DMS114 treated with DMSO at 0.1 percent for 48 hours (cell line): ENCODE data around the gene RPL31.
"Not testable (repeated sequence)": the region's sequence is repeated elsewhere in the genome, so short reads cannot be mapped to it uniquely, and the experiment has no call there.

Experiments used
- DNase-seq: peaks from one replicate; lab custom pipeline; 2025; ENCODE audit not compliant: unreplicated experiment; lab: John Stamatoyannopoulos, UW

RPL31 gene

DNA sequence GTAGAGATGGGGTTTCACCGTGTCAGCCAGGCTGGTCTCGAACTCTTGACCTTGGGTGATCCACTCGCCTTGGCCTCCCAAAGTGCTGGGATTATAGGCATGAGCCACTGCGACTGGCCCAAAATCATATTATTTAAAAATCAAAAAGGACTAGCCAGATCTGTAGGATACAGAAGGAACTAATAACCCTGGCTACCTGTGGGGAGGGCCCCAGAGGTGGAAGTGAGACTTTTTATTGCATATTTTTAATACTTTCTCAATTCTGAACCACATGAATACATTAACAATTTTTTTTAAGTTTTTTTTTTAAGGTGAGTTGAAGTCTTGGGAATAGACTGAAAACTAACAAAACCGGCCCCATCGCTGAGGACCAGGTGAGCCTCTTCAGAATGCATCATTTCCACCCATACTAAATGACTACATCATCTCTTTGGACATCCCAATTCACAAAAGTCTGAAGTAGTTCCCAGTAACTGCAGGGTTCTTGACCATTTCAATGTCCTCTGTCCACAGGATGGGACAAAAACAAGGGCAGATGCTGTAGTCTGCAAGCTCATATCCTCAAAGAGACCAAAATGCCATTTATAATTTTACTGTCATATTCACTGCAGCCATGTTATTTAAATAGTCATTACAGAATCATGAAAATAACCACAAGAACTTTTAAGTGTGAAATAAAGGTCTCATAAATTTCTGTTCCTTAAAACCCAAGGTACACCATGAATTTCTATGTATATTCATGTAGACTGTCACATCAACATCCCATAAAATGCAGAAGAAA lies 21.4 kb downstream of the RPL31 start:
- DNase-seq = no peak

DNA sequence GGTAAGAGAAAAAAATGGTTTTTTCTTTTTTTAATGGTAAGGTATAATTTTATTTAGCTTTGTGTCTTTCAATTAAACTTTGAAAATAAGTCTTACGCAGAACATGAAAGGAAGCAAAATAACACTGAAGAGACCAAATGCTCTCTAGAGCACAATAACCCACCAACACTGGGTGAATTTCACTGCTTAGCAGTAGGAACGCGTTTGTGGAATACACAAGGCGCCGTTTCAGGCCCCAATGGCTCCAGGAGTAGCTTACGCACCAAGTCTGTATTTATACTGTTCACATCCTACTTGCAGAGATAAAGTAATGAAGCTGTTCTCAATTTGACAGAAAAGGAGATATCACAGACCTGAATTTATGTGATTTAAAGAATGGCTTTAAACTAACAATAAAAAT lies 23.5 kb downstream of the RPL31 start:
- no peak for DNase-seq

DNA sequence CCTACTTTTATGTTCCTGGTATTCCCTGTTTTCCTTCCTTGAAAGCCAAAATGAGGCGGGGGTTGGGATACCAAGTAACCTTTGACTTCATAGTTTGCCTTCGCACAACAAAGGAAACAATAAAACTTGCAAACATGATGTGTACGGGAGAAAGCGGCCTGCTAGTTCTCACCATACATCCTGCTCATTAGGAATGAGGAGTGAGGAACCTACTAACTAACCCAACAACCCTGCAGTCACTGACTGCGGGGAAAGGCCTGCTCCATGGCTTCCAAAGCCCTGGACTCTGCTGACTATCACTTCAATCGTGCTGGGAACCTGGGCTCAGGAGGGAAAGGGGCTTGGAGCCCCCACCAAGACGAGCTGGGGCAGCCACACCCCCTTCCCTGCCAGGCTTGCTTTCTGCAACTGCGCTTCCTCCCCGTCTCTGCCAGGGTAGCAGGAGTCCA lies 24.2 kb downstream of the RPL31 start:
- no peak for DNase-seq

DNA sequence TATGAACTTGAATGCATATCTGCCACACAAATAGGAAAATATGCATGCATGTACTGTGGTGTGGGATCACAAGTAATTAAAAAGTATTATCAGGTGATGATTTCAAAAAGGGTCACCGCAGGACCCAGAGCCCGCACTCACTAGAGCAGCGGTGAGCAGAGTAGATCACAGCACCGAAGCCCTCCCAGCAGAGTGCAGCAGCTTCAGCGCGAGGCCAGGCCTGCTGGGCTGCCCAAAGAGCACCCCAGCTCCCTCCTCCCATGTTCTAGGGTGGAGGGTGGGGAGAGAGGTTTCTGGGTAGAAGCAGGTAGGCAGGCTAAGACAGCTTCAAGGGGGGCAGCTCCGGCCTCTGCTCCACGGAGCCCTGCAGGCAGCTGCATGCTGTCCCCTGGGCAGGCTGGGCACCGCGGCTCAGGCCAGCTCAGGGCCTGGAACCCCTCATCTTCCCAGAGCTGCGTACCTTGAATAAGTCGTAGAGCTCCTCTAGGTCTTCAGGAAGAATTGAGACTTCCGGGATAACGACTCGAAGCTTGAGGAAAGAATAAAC lies 24.9 kb downstream of the RPL31 start:
- no peak for DNase-seq

DNA sequence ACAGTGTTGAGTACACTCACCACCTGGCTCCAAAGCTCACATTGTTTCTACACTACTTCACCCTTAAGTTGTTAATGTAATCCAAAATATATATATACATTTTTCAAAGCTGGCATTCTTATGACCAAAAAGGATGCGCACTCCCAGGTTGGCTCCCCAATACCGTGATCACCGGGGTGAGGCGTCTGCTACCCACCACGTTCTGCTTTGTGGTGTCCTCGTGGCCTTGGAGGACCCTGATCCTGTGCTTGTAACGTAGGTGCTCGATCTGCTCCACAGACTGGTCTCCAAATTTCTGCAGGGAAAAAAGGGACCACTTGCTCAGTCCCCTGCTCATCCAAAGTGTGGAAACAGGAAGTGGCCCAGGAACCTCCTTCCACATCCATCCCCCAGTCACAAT lies 25.8 kb downstream of the RPL31 start:
- DNase-seq = no peak

DNA sequence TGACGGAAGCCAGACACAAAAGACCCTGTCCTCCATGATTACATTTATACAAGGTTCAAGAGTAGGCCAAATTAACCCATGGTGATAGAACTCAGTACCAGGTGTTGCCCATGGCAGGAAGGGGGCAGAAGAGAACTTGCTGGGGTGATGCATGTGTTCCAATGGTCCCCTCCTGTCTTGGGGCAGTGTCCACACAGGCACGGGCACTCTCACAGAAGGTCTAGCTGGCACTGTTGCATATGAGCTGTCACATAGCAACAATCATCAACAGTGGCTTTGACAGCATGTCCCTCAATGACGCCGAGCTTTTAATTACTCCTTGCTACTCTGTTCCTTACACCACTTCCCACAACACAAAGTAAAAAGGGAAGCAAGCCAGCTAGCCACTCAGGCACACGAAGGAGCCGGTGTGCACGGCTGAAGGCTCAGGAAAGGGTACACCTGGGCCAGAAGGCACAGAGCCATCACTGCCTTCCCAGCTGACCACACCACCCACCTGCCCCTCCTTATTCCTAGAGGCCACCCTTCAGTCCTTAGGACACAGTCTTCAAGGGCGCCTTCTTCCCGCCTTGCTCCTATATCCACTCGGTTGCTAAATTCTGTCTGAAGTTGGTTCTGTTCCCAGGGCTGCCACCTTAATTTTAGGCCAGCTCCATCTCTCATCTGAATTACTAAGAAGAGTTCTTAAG lies 28.9 kb downstream of the RPL31 start:
- DNase-seq = no peak

DNA sequence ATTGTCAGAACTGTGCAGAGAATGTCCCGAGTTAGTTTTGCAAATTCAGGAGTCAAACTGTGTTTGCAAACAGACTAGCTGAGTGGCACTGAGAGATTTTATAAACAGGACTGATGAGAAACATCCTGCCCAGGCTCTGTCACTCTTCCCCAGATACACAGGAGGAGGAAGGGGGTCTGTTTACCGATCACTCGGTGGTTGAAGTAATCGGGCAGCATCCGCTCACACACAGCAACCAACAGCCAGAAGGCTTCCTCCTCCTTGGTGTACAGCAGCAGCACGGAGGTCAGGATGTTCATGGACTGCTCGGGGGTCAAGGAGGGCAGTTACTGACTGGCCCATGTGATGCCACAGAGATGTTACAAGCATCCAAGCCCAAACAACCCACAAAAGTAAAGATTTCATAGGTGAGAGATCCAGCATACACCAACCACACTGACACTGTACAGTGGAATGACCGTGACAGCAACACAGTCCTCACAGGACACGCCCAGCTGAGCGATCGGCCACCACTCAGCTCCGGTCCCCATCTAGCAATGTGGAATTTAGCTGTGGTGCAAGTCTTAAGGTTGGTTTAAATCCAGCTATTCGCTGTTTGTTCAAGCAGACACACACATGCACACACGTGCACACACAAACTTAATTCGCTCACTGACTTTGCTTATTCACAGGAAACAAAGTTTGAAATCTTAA lies 30.1 kb downstream of the RPL31 start:
- no peak for DNase-seq

DNA sequence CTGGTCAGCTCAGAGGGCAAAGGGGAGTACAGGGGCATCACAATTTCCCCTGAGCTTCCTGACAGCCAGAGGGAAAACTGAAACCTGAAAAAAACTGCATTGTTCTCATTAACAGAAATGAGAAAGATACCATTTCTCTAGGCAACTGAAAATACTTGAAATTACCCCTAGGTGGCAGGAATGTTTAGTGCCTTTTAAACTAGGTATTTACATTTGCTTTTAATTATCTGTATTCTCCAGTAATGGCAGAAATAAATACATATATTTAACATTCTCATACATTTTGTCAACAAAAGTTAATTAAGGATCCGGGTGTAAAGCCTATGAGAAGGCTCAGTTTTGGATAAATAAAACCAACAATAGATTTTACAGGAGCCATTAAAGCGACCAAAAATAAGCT lies 34.5 kb downstream of the RPL31 start:
- DNase-seq = peak; percentile 16

DNA sequence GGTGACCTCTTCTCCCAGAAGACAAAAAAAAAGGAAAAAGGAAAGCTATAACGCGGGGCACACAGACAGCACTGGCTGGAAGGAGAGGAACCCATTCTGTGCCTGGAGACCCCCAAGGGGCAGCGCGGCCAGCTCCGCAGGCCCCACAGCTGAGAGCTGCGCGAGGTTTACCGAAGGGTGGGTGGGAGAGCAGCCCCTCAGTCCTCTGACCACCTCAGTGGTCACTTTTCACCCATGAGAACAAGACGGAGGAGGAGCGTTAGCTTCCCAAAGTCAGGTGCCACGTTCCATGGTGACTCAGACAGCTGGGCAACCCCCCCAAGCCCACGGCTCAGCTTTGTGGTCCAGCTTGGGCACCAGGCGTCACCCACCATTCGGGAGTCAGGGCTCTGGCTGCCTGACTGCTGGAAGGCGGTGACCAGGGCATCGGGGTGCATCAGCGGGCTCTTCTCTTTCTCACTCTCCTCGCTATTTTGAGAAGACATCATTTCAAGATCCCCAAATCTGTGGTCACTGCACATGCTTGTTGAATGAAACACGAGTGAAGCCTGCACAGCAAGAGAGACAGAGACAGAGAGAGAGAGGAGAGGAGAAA lies 35.2 kb downstream of the RPL31 start:
- DNase-seq = no peak

DNA sequence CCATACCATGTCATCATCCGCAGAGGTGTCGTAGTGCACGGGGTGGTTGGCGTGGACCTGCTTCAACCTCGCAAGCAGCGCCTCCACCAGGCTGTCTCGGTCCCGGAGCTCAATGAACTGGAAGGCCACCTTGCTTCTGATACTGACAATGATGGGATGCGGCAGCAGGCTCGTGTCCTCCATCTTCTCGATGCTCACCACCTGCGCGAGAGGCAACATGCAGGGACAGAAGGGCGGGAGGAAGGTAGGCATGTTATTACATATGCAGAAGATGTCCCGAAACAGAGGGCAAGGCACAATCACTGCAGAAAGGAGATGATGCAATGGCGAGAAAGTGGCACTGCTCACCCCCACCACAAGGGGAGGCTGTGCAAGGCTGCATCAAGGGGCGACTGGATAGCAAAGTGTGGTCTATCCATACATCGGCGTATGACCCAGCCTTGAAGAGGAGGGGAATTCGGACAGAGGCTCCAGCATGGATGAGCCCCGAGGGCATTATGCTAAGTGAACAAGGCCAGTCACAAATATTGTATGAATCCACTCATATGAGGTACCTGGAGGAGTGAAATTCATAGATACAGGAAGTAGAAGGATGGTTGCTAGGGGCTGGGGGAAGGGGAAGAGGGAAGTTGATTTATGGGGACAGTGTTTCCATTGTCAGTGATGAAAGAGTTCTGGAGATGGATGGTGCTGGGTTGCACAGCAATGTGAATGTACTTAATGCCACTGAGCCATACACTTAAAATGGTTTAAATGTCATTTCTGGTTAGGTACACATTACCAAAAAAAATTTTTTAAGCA lies 36.6 kb downstream of the RPL31 start:
- no peak for DNase-seq

DNA sequence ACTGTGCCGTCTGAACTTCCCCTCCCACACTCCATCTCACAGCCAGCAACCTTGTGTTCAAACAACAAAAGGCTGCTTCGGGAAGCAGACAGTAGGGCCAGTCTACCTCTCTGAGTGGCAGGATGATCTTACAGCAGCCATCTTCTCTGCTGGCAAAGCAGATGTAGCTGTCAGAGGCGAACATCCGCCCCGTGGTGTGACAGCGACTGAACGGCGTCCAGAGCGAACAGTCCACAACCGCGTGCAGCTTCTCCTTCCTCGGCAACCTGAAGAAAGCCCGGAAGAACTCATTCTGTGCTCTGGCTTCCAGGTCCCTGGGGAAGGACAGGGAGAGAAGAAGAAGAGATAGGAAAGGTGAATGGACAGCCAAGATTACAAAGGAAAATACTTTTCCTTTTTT lies 38.0 kb downstream of the RPL31 start:
- DNase-seq = no peak

DNA sequence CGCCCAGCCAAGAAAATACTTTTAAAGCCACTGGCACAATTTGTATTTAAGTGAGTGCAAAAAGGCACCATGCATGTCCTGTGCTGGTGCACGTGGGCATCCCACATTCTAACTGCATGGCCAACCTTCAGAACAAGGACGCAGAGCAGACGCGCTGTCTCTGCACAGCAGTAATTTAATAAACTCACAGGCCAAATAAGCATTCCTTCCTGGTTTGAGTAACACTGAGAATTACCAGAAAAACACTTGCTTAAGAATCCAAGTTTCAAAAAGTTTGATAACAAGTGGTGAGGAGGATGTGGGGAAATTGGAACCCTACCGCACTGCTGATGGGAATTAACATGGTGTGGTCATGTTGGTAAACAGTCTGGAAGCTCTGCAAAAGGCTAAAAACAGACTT lies 38.7 kb downstream of the RPL31 start:
- no peak for DNase-seq

DNA sequence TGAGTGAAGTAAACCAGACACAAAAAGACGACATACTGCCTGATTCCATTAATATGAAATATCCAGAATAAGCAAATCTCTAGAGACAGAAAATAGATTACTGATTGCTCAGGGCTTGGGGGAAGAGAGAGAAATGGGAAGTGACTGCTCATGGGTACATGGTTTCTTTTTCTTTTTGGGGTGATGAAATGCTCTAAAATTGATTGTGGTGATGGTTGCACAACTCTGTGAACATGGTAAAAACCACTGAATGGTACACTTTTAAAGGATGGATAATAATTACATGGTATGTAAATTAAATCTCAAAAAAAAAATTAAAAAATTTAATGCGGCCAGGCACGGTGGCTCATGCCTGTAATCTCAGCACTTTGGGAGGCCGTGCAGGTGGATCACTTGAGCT lies 39.3 kb downstream of the RPL31 start:
- no peak for DNase-seq

DNA sequence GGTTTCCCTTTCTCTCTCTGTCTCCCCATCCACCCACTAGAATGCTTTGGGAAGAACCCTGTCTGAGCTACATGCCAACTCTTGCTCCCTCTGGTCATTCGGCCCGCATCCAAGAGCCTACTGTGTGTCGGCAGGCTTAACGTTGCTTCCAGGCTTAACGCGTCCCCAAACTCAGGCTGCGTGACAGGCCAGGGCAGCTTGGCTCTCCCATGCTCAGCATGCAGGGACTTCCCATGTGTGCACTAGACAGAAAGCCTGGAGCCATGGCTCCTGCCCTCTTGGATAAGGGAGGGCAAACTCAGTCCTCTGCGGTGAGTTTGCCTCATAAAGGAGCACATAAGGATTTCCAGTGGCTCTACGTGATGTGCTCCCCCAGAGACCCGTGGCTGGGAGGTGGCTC lies 43.2 kb downstream of the RPL31 start:
- no peak for DNase-seq

DNA sequence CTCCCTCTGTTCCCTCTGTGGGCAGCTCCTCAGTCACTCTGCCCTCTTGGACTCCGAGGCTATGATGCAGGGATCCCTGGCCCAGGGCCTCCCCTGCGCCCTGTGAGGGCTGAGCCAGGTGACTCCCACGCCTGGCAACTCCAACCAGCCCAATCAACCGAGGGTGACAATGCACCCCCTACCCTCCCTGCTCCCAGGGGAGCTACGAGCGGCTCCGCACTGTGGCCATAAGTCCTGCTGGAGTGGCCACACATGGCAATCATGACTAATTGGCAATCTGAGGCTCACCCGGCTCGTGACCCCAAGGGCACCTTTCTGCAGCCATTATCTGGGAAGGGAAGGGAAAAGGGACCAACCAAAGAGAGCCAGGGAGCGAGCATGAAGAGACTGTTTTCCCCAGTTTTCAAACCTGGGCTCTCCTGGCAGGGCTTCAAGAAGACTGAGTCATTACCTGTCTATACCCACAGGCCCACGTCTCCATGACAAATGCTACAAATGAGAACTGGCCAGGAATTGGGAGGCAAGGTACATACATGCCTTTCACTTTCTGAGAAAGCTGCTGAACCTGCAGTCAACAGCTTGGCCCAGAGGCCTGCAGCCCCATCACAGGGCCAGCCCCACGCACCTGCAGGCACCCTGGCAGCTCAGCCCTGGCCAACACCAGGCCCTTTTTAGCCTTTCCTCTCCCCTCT lies 45.1 kb downstream of the RPL31 start:
- DNase-seq = no peak

DNA sequence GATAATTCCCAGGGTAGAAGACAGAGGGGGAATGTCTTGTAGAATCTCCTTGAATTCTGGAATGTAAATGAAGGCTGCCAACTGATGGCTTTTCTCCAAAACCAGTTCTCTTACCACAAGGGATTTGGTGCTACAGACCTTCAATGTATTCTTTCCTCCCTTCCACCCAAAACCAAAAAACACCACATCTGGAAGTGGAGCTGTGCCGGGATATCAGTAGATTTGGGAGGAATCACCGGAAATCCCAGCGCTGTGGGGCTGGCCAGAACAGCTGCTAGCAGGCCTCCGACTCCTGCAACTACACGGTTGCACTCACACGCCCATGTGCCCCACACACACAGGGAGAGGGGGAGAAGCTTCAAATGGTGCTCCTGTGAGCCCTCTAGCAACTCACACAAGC lies 45.7 kb downstream of the RPL31 start:
- DNase-seq = no peak

DNA sequence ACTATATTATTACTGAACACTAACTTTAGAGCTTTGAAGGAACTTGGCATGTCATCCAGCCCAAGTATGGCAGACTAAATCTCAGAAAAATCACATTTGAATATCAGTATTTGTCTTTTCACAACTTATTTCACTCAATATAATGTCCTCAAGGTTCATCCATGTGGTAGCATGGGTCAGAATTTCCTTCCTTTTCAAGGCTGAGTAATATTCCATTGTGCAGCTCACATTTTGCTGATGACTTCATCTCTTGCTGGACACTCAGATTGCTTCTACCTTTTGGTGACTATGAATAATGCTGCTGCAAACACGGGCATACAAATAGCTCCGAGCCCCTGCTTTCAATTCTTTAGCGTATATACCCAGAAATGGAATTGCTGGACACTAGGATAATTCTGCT lies 46.7 kb downstream of the RPL31 start:
- no peak for DNase-seq

DNA sequence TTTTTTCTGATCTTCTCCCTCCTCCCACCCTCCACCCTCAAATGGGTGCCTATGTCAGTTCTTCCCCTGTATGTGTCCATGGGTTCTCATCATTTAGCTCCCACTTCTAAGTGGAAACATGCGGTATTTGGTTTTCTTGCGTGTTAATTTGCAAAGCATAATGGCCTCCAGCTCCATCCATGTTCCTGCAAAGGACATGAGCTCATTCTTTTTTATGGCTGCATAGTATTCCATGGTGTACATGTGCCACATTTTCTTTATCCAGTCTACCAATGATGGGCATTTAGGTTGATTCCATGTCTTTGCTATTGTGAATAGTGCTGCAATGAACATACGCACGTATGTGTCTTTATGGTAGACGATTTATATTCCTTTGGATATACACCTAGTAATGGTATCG lies 48.8 kb downstream of the RPL31 start:
- DNase-seq = not testable (repeated sequence)

DNA sequence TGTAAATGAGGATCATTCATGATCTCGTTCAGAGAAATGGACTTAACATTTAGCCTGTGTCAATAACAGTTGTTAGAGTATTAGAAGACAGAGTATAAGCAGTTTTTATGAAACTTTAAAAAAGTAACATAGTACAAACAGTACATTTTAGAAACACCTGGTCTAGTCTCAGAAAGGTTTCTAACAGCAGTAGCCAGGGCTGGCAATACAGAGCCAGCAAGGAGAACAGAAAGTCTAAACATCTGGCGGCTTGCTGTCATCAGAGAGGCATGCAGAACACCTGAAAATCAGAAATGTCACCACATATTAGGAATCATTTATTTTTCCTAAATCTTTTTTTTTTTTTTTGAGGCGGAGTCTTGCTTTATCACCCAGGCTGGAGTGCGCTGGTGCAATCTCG lies 50.1 kb downstream of the RPL31 start:
- no peak for DNase-seq

DNA sequence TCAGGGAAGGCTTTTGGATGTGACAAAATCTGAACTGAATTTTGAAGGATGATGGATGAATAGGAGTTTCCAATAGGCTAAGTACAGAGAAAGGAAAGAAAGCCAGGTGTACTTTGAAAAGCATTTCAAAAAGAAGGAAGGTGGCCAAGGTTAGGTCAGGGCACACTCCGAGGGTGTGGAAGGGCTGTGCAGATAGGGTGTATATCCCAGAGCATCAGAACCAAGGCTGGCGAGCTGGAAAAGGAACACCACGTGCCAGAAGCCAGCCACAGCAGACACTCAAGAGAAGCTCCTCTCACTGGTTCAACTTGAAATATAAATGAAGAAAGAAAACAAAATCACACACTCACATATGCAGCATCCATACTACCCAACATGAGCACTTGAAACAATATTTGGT lies 51.0 kb downstream of the RPL31 start:
- DNase-seq = no peak
